Right forelimb (tissue), 1 donor: ENCODE results near the gene FADS6.

Experiments used
- DNase-seq: peaks from one replicate; pipeline ENCODE4 v3.0.0-alpha.2; 2018

FADS6 gene

GRCh38 chr17:74850310-74850709 lies 43.1 kb downstream of the FADS6 start:
- DNase-seq, result no peak

GRCh38 chr17:74848656-74849399 lies 44.6 kb downstream of the FADS6 start:
- no peak for DNase-seq

- no peak for DNase-seq
Observed at GRCh38 chr17:74846621-74847020, 46.8 kb downstream of the FADS6 start.

- no peak for DNase-seq
Observed at GRCh38 chr17:74843352-74843627, 50.1 kb downstream of the FADS6 start.

GRCh38 chr17:74842599-74843351 lies 50.7 kb downstream of the FADS6 start:
- DNase-seq, result peak; percentile 85

GRCh38 chr17:74842146-74842598 lies 51.3 kb downstream of the FADS6 start:
- DNase-seq, result no peak

GRCh38 chr17:74840989-74841666 lies 52.3 kb downstream of the FADS6 start:
- DNase-seq, result peak; percentile 73

- peak; percentile 69 for DNase-seq
Observed at GRCh38 chr17:74839990-74840852, 53.2 kb downstream of the FADS6 start.

GRCh38 chr17:74838274-74838673 lies 55.2 kb downstream of the FADS6 start:
- DNase-seq, result no peak

GRCh38 chr17:74836691-74837467 lies 56.6 kb downstream of the FADS6 start:
- DNase-seq, result no peak

- no peak for DNase-seq
Observed at GRCh38 chr17:74836191-74836590, 57.2 kb downstream of the FADS6 start.

GRCh38 chr17:74833501-74834377 lies 59.7 kb downstream of the FADS6 start:
- no peak for DNase-seq

GRCh38 chr17:74832421-74832820 lies 61.0 kb downstream of the FADS6 start:
- no peak for DNase-seq

GRCh38 chr17:74831444-74832146 lies 61.8 kb downstream of the FADS6 start:
- DNase-seq, result no peak

GRCh38 chr17:74830861-74831260 lies 62.6 kb downstream of the FADS6 start:
- no peak for DNase-seq

GRCh38 chr17:74827800-74828199 lies 65.6 kb downstream of the FADS6 start:
- DNase-seq, result no peak
